RPMI7951 (cell line): Measurements from ENCODE around the gene DDX60. TPM values are rescaled to one million over a fixed set of nuclear protein-coding genes. Genes with fewer than 3 reads are reported as not detected.

Experiments
- DNase-seq: peaks from one replicate; pipeline ENCODE4 v3.0.0-alpha.2; 2012; ENCODE audit warnings: low read depth
- total RNA-seq: library from RNA; depleted of rRNA; stranded (reverse); fragments of >200 nt; shearing (Covaris generic); gene quantifications from 2 replicates; pipeline ENCODE4 v1.2.3, GENCODE V29; 2014; rRNA removed

DDX60 gene
- total RNA-seq, 1 experiment from 2014 or later, result 16.1 TPM

GRCh38 chr4:168213511-168213910 is 105.0 kb downstream of the DDX60 start:
- peak; percentile 3 for DNase-seq

- no peak for DNase-seq
Measured at GRCh38 chr4:168212656-168213055, 105.9 kb downstream of the DDX60 start.

- DNase-seq, result no peak
Measured at GRCh38 chr4:168208957-168209614, 109.5 kb downstream of the DDX60 start.

- DNase-seq, result no peak
Measured at GRCh38 chr4:168203233-168203911, 115.2 kb downstream of the DDX60 start.

DNA sequence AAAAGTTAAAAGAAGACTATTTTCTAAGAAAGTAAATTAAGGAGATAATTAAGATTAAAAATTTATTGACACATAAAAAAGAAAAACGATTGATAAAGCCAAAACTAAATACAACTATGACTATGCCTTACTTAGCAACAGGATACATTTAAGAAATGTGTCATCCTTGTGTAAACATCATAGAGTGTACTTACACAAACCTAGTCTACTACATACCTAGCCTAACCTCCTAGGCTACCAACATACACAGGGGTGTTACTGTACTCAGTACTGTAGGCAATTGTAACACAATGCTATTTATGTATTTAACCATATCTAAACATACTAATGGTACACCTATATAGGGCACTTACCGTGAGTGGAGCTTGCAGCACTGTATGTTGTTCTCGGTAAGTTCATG is 117.9 kb downstream of the DDX60 start:
- DNase-seq, result no peak

DNA sequence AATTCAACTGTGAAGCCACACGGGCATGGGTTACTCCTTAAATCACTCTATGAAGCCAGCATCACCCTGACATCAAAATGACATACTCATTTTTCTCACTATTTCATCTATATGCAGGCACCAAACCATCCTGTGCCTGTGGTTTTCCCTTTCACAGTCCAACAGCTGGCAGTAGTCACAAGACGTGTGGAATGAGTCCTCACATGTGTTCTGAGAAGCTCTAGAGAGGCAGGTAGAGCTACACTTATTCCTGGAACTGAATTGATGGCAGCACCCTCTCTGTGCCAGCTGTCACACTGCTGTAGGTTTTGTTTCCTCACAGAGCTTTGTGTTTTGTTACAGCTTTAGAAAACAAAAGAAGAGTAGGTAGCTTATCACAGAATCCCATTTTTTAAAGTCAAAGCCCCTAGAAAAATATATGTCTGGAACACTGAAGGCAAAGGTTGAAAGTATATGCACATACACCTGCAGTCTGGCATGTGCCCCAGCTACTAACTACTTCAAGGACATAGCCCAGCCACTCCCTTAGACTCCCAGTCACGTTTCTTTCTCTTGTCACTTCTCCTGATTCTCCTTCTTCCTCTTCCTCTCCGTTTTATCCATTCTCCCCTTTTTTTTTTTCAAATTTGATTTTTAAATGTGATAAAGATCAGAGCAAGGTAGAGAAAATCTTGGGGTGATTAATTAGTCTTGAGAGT is 119.1 kb downstream of the DDX60 start:
- peak; percentile 4 for DNase-seq

- no peak for DNase-seq
Measured at GRCh38 chr4:168197926-168198325, 120.6 kb downstream of the DDX60 start.

GRCh38 chr4:168188754-168189153 is 129.8 kb downstream of the DDX60 start:
- DNase-seq, result no peak

DNA sequence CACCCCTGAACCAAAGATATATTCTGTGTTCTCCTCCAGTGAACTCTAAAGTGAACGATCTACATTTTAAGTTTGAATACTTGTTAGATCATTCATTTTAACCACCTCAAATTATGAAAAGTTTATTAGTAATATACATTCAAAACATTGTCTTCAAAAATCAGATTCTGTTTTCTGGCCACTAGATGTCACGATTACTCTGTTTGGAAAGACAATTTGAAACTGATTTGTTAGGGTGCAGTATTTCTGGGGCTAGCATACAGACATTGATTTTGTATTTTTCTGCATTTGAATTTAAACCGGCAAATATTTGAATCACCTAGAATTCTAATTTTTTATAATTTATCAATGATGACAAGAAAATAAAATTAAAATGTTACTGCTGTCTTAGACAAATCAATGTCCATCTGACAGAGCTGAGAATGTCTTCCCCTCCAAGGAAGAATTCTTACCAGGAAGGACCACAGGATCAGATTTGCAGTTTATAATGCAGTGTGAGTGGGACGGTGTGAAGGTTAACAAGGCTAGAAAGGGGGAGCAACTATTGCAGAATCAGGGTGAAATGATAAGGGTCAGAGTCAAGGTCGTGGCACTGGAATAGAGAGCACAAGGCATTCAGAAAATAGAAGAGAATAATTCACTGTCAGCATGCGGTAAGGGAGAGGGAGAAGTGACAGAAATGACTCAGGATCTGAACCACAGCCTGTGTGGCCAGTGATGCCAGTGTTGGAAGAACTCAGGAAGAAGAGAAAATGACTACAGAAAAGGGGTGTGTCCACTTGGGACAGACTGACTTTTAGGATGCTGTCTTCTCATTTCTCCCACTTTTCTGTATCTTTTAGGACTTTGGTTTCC is 134.6 kb downstream of the DDX60 start:
- DNase-seq, result peak; percentile 62

GRCh38 chr4:168177546-168178149 is 140.9 kb downstream of the DDX60 start:
- no peak for DNase-seq

GRCh38 chr4:168174308-168174707 is 144.2 kb downstream of the DDX60 start:
- DNase-seq, result no peak

GRCh38 chr4:168167714-168168284 is 150.8 kb downstream of the DDX60 start:
- peak; percentile 5 for DNase-seq

Other genes with a start within 250 kb of the DDX60 start
- 0.24 TPM in 1 of 2 replicates, not detected in the other for gene ANXA10, start 226.2 kb downstream of the DDX60 start, total RNA-seq
- 11.5 and 11.8 TPM in 2 replicates for gene DDX60L, start 161.7 kb upstream of the DDX60 start, total RNA-seq
- gene PALLD, start 178.3 kb upstream of the DDX60 start, total RNA-seq, result 40.0 and 44.5 TPM in 2 replicates